Measurements from ENCODE around the gene FOXI1.

DNA sequence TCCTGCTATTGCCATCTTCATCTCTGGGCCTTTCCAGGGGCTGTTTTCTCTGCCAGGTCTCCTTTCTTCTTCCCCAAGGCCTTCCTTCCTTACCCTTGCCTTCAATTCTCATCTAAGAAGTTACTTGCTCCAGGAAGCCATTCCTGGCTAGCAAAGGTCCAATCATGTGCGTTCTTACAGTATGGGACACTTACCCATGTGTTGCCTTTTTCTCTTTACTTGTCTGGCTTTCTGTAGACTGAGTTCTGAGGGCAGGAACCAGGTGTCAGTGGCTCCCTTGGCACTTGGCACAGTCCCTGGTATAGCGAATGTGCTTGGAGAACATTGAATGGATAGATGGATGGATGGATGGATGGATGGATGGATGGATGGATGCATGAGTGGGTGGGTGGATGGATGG lies 10.2 kb downstream of the FOXI1 start:
- TF ChIP-seq, protein P1, sequence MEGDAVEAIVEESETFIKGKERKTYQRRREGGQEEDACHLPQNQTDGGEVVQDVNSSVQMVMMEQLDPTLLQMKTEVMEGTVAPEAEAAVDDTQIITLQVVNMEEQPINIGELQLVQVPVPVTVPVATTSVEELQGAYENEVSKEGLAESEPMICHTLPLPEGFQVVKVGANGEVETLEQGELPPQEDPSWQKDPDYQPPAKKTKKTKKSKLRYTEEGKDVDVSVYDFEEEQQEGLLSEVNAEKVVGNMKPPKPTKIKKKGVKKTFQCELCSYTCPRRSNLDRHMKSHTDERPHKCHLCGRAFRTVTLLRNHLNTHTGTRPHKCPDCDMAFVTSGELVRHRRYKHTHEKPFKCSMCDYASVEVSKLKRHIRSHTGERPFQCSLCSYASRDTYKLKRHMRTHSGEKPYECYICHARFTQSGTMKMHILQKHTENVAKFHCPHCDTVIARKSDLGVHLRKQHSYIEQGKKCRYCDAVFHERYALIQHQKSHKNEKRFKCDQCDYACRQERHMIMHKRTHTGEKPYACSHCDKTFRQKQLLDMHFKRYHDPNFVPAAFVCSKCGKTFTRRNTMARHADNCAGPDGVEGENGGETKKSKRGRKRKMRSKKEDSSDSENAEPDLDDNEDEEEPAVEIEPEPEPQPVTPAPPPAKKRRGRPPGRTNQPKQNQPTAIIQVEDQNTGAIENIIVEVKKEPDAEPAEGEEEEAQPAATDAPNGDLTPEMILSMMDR (IDR thresholded peaks at IDR 0.05), result no peak
- TF ChIP-seq POLR2A (IDR thresholded peaks at IDR 0.05), result no peak

Data from gastroesophageal sphincter (tissue), 3 donors.